GM19397 (cell line): ENCODE measurements around the gene SLC35G6.
"Not testable (repeated sequence)": the region's sequence is repeated elsewhere in the genome, so short reads cannot be mapped to it uniquely, and the experiment has no call there.

Experiments used
- ATAC-seq: cut with Tn5 transposase; IDR thresholded peaks from one replicate; pipeline ENCODE4 v1.9.1; 2021; ENCODE audit warnings: mild to moderate bottlenecking, moderate library complexity; ENCODE audit not compliant: unreplicated experiment

SLC35G6 gene

GRCh38 chr17:7481275-7481674 is at the start of gene SLC35G6:
Gene SLC35G6, plus strand, starts transcription at chr17:7481446. Its CDS starts 71 bp downstream, at chr17:7481517.
- not testable (repeated sequence) for ATAC-seq

GRCh38 chr17:7432296-7432695 is 49.0 kb upstream of the SLC35G6 start:
- ATAC-seq, result no peak

- ATAC-seq, result peak; percentile 12
Measured at GRCh38 chr17:7435676-7436555, 45.3 kb upstream of the SLC35G6 start.

GRCh38 chr17:7436556-7437368 is 44.5 kb upstream of the SLC35G6 start:
- ATAC-seq, result no peak

- ATAC-seq, result no peak
Measured at GRCh38 chr17:7437369-7437863, 43.8 kb upstream of the SLC35G6 start.

GRCh38 chr17:7437950-7438614 is 43.2 kb upstream of the SLC35G6 start:
- no peak for ATAC-seq

GRCh38 chr17:7438656-7439460 is 42.4 kb upstream of the SLC35G6 start:
- no peak for ATAC-seq

- no peak for ATAC-seq
Measured at GRCh38 chr17:7439462-7440112, 41.7 kb upstream of the SLC35G6 start, which contains the start of gene FGF11. Gene FGF11, plus strand, starts transcription at chr17:7439512. Its CDS starts 109 bp downstream, at chr17:7439621.

GRCh38 chr17:7440113-7440833 is 41.0 kb upstream of the SLC35G6 start:
- no peak for ATAC-seq

GRCh38 chr17:7440834-7441195 is 40.4 kb upstream of the SLC35G6 start:
- no peak for ATAC-seq

- ATAC-seq, result no peak
Measured at GRCh38 chr17:7441266-7441665, 40.0 kb upstream of the SLC35G6 start.

GRCh38 chr17:7442142-7442541 is 39.1 kb upstream of the SLC35G6 start:
- no peak for ATAC-seq

- ATAC-seq, result no peak
Measured at GRCh38 chr17:7443499-7444485, 37.5 kb upstream of the SLC35G6 start.

- peak; percentile 67 for ATAC-seq
Measured at GRCh38 chr17:7444682-7445618, 36.3 kb upstream of the SLC35G6 start, which contains the start of gene CHRNB1. Gene CHRNB1, plus strand, starts transcription at chr17:7445061. Its CDS starts 67 bp downstream, at chr17:7445128.

- ATAC-seq, result no peak
Measured at GRCh38 chr17:7445619-7445968, 35.7 kb upstream of the SLC35G6 start.

GRCh38 chr17:7448461-7448860 is 32.8 kb upstream of the SLC35G6 start:
- ATAC-seq, result no peak
